SHP77 (cell line): ENCODE measurements around the gene SLC26A8.
"Not testable (repeated sequence)": the region's sequence is repeated elsewhere in the genome, so short reads cannot be mapped to it uniquely, and the experiment has no call there.

ENCODE experiments used
- DNase-seq, 2 experiments: peaks; one replicate each; lab custom pipeline; 2025; lab: John Stamatoyannopoulos, UW

The SLC26A8 gene

GRCh38 chr6:35941170-35941569 is 83.3 kb downstream of the SLC26A8 start:
- DNase-seq = not testable (repeated sequence)

- DNase-seq = not testable (repeated sequence)
Measured at GRCh38 chr6:35940014-35940413, 84.4 kb downstream of the SLC26A8 start.

DNA sequence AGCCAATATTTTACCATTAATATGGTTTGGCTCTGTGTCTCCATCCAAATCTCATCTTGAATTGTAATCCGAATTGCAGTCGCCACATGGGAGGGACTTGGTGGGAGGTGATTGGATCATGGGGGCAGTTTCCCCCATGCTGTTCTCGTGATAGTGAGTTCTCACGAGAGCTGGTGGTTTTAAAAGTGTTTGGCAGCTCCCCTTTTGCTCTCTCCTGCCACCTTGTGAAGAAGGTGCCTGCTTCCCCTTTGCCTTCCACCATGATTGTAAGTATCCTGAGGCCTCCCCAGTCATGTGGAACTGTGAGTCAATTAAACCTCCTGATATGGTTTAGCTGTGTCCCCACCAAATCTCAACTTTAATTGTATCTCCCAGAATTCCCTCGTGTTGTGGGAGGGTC is 85.2 kb downstream of the SLC26A8 start:
- DNase-seq = not testable (repeated sequence)

DNA sequence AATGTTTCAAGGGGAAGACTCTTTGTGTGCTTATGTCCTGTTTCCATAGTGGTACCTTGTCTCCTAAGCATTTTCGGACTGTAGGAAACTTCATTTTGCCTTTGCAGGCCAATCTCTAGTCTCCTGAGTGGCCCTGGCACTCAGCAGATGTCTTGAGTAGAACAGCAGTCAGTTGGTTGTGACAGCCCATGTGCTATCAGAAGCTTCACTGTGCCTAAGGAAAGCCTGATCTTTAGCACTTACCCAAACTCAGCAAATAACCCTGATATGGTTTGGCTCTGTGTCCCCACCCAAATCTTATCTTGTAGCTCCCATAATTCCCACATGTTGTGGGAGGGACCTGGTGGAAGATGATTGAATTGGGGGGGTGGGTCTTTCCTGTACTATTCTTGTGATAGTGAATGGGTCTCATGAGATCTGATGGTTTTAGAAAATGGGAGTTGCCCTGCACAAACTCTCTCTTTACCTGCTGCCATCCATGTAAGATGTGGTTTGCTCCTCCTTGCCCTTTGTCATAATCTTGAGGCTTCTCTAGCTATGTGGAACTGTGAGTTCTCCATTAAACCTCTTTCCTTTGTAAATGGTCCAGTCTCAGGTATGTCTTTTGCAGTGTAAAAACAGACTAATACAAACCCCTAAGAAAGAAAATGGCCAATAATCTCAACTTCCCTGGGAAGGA is 87.6 kb downstream of the SLC26A8 start:
- DNase-seq = no peak

- DNase-seq = no peak
Measured at GRCh38 chr6:35935469-35935868, 89.0 kb downstream of the SLC26A8 start.

DNA sequence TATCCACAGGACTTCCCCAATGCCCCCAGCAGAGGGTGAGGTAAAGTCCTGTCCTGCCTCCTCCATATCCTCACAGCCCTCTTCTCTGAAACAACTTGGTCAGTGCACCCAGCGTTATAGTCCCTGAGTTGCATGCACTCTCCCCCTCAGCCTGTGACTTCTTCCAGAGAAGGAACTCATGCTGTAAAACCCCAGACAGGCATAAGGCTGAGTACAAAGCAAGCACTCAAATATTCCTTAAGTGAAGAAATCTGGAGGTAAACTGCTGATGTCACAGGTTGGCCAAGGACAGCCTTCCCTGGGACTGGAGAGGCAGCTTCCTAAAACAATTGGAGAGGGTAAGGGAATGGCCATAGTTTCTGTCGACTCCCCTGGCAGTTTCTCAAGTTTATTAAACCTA is 90.6 kb downstream of the SLC26A8 start:
- no peak for DNase-seq

- DNase-seq = not testable (repeated sequence)
Measured at GRCh38 chr6:35931873-35932272, 92.6 kb downstream of the SLC26A8 start.

- no peak for DNase-seq
Measured at GRCh38 chr6:35931120-35931561, 93.3 kb downstream of the SLC26A8 start.

- DNase-seq = no peak
Measured at GRCh38 chr6:35929601-35930000, 94.8 kb downstream of the SLC26A8 start.

GRCh38 chr6:35926509-35927215 is 97.8 kb downstream of the SLC26A8 start:
- DNase-seq = no peak

- no peak for DNase-seq
Measured at GRCh38 chr6:35925961-35926360, 98.5 kb downstream of the SLC26A8 start.

DNA sequence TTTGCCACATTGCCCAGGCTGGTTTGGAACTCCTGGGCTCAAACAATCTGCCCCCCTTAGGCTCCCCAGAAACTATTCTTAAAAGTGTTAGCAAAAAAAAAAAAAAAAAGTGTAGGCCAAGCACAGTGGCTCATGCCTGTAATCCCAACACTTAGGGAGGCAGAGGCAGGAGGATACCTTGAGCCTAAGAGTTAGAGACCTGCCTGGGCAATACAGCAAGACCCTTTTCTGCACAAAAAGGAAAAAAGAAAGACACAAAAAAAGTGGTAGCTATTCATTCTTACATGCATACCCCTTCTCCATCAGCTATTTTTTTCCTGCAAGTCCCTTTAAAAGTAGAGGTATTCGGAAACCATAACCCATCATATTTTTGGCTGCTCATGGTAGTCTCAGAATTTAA is 100.3 kb downstream of the SLC26A8 start:
- no peak for DNase-seq

- no peak for DNase-seq
Measured at GRCh38 chr6:35922139-35922554, 102.3 kb downstream of the SLC26A8 start.

DNA sequence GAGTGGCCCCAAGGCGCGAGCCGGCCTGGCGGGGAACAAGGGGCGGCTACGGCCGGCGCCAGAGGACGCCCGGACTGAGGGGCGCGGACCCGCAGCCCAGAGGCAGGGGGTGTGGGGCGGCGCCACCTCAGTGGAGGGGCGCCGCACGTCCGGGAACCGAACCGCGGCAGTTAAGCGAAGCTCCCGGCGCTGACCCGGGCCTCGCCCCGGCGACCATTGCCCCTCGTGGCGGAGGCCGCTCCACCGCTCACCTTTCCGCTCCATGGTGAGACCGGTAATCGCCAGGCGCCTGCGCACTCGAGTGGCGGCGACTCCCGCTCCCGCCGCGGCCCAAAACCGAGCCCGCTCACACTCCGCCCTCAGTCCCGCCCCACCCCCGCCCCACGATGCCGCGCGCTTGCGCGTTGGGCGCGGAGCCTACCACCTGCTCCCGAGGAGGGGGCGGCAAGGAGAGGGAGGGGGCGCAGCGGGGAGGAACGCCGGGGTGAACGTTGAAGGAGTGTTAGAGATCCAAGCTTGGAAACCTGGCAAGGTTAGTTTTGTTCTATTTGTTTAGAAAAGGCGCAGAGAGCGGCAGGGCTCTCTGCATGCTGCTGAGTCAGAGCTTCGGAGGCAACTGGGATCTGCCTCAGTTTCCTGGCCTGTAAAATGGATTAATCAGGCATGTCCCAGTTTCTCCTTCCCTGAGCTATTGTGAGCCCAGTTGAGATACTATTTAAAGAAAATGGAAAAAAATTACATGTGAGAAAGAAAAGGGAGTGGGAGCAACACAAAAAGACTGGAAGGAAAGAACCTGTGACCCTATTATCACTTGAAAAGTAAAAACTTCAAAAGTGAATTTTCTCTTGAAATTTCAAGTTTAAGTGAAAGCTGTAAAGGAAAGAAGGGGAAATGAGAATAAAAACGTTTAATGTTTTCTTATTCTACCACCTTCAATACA is 103.4 kb downstream of the SLC26A8 start, which contains the start of gene SRPK1:
Gene SRPK1, minus strand, starts transcription at position 306 of the 940 bp plus-strand sequence. Its CDS starts 42 bp downstream, at position 264.
- peak; percentile 74 to 87 for DNase-seq

DNA sequence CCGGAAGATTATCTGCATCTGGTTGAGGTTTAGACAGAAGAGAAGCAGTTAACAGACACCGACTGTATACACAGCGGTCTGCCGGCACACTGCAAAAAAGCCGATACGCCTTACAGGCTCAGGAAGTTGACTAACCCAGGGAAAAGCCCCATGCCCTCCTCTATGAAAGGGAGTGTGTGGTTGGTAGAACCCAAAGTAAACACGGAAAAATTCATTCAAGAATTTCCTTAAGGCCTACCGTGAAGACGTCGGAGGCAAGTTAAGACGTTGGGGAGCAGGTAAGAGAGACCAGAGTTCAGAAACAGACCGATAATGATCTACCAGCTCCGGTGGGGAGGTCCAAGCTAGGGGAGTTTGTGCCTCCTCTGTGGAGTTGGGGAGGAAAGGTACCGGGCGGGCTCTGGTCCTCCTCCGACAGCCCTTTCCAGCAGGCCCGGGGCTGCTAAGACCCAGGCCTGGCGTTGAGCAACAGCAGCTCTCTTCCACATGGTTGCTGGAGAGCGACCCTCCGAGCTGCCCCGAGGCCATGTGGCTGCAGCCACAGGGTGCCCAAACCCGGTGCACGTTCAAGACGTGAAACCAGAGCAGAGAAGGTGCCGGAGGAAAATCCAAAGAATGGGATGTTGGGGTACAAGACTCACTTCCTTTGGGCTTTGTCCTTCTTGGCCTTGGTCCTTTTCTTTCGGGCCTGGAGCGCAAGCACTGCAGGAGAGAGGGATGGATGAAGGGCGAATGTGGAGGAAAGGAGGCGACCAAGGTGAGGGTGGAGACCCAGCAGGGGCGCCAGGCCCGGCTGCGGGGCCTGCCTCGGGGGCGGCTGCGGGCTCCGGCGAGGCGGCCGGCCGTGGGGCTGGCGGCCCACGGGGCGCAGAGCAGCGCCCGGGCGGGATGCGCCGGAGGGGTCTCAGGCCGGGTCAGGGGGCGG is 104.4 kb downstream of the SLC26A8 start:
- peak; percentile 11 to 17 for DNase-seq

- DNase-seq = no peak
Measured at GRCh38 chr6:35919085-35919826, 105.2 kb downstream of the SLC26A8 start.

- DNase-seq = not testable (repeated sequence)
Measured at GRCh38 chr6:35916893-35917292, 107.5 kb downstream of the SLC26A8 start.

DNA sequence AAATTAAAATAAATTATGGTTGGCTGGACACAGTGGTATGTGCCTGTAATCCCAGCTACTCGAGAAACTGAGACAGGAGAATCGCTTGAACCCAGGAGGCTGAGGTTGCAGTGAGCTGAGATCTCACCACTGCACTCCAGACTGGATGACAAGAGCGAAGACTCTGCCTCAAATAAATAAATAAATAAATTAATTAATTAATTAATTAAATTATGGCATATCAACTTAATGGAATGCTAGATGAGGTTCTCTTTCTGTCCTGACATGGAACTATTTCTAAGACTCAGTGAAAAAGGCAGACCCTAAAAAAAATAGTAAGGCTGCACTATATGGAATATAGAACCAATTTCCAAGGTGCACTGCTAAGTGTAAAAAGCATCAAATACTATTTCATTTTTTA is 108.4 kb downstream of the SLC26A8 start:
- DNase-seq = no peak

DNA sequence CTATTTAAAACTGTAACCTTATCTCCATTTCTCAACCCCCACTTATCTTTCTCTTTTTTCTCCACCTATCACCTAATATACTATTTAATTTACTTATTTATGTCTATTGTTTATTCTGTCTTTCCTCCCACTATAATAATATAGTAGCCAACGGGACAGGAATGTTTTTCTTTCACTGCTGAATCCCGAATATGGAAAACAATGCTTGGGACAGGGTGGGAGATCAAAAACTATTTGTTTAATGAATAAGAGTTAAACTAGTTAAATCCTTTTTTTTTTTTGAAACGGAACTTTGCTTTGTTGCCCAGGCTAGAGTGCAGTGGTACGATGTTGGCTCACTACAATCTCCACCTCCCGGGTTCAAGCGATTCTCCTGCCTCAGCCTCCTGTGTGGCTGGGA is 109.9 kb downstream of the SLC26A8 start:
- DNase-seq = no peak

DNA sequence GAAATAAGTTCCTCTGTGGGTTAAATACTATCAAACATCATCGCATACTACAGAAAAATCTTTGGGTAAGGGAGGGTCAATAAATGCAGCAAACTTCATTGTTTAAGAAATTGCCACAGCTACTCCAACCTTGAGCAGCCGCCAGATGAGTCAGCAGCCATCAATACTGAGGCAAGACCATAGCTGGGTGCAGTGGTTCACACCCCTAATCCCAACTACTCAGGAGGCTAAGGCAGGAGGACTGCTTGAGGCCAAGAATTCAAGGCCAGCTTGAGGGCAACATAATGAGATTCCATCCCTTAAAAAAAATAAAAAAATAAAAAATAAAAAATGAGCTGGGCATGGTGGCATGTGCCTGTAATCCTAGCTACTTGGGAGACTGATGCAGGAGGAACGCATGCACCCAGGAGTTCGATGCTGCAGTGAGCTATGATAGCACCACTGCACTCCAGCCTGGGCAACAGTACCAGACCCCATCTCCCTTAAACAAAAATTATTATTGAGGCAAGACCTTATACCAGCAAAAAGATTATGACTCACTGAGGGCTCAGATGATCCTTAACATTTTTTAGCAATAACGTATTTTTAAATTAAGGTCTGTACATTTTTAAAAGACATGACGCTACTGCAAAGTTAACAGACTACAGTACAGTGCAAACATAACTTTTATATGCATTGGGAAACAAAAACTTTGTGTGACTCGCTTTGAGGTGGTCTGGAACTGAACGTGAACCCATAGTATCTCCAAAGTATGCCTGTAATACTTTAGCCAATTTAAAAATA is 112.4 kb downstream of the SLC26A8 start:
- no peak for DNase-seq
